Brain microvascular endothelial cell (primary cell): ENCODE measurements around the gene ATG5.
A peak's percentile ranks its signal among the peaks of the same experiment; 100 is the strongest.

Source experiments
- DNase-seq: peaks from one replicate; pipeline ENCODE4 v3.0.0-alpha.2; 2020
- H3K27ac ChIP-seq: fragments of 250-450 bp; sonication (Bioruptor Pico); 2 replicates; pipeline ENCODE4 v1.5.1; 2020; ENCODE audit warnings: mild to moderate bottlenecking, moderate library complexity
- H3K27me3 ChIP-seq: fragments of 250-450 bp; sonication (Bioruptor Pico); replicated peaks from 2 replicates; pipeline ENCODE4 v1.5.1; 2020; ENCODE audit warnings: mild to moderate bottlenecking
- H3K36me3 ChIP-seq: fragments of 250-450 bp; sonication (Bioruptor Pico); replicated peaks from 2 replicates; pipeline ENCODE4 v1.5.1; 2020; ENCODE audit warnings: mild to moderate bottlenecking
- H3K4me3 ChIP-seq: 2 replicates; pipeline ENCODE4 v1.5.1; 2011; ENCODE audit warnings: low read depth, mild to moderate bottlenecking, control low read depth, low read length, moderate library complexity
- in situ Hi-C: cut with HindIII; loops from 2 replicates; pipeline ENCODE4 v1.10.0; 2017; ENCODE audit warnings: low sequenced_read_pairs, low pct_ligation_motif_present
- TF ChIP-seq, protein P1 (sequence below): IDR thresholded peaks from 2 replicates; pipeline ENCODE4 v1.5.1; 2011; ENCODE audit warnings: low read depth, mild to moderate bottlenecking, moderate library complexity, low read length, control low read depth, inconsistent platforms; ENCODE audit errors: missing control alignments

Gene ATG5

DNA sequence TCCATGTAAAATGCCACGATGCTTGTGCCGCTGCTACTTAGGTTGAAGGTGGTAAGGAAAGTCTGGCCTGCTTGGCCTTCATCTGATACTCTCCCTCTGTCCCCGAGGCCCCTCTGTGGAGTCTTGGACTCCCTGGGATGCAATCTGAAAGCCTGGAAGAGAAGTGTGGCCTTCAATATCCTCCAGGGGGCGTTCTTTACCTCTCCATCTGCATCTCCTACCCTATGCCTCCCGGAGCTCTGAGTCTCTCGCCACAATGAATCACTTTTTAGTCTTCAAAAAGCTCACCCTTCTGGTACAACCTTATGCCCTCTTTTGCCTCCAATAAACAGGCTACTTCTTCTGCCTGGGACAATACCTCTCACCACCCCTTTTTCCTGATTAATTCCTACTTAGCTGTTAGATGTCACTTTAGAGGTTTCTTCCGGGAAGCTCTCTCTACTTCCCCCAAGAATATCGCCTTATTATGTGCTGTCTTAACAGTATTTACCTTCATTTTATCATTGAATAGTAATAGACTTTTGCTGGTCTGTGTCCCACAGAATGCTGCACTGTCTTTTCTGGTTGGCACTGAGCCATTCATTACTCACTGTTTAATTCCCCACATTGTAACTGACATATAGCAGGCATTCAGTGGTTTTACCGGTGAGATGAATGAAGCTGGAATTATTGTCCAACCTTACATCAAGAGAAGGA, 13.9 kb upstream of the ATG5 start:
- DNase-seq, result peak; percentile 80
- TF ChIP-seq, protein P1, sequence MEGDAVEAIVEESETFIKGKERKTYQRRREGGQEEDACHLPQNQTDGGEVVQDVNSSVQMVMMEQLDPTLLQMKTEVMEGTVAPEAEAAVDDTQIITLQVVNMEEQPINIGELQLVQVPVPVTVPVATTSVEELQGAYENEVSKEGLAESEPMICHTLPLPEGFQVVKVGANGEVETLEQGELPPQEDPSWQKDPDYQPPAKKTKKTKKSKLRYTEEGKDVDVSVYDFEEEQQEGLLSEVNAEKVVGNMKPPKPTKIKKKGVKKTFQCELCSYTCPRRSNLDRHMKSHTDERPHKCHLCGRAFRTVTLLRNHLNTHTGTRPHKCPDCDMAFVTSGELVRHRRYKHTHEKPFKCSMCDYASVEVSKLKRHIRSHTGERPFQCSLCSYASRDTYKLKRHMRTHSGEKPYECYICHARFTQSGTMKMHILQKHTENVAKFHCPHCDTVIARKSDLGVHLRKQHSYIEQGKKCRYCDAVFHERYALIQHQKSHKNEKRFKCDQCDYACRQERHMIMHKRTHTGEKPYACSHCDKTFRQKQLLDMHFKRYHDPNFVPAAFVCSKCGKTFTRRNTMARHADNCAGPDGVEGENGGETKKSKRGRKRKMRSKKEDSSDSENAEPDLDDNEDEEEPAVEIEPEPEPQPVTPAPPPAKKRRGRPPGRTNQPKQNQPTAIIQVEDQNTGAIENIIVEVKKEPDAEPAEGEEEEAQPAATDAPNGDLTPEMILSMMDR, result peak; percentile 95
- Histone ChIP-seq H3K27ac (no peak overlapping the region), H3K27me3 (peaks cover 2% of the 10 kb centered on the region), H3K4me3 (no peak overlapping the region), H3K36me3 (no peaks in the 10 kb centered on the region)
- in situ Hi-C loops, result no loop called here

DNA sequence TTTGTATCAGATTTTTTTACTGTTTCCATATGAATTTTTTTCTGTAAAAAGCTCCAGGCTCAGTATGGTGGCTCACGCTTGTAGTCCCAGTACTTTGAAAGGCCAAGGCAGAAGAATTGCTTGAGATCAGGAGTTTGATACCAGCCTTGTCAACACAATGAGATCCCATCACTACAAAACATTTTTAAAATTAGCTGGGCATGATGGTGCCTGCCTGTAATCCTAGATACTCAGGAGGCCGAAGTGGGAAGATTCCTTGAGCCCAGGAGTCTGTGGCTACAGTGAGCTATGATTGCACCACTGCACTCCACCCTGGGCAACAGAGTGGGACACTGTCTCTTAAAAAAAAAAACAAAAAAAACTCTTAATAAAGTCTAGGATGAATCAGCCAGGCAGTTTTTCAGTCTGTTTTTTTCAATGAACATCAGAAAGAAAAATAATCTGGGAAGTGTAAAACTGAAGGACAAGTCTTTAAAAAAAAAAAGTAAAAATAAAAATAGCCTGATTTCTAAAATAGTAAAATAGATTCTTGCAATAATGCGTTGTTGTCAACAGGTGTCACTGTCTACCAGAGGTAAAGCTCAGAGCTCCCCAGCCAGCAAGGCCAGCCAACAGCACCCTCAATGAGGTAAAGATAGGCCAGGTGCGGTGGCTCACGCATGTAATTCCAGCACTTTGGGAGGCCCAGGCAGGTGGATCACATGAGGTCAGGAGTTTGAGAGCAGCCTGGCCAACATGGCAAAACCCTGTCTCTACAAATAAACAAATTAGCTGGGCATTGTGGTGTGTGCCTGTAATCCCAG, 9.3 kb upstream of the ATG5 start:
- H3K27me3 ChIP-seq, result peaks cover 2% of the 10 kb centered on the region
- peak; percentile 22 for DNase-seq
- H3K4me3 ChIP-seq, result no peak overlapping the region
- TF ChIP-seq, protein P1, result peak; percentile 66
- no peaks in the 10 kb centered on the region for H3K36me3 ChIP-seq
- in situ Hi-C loops, result no loop called here
- H3K27ac ChIP-seq, result no peak overlapping the region

DNA sequence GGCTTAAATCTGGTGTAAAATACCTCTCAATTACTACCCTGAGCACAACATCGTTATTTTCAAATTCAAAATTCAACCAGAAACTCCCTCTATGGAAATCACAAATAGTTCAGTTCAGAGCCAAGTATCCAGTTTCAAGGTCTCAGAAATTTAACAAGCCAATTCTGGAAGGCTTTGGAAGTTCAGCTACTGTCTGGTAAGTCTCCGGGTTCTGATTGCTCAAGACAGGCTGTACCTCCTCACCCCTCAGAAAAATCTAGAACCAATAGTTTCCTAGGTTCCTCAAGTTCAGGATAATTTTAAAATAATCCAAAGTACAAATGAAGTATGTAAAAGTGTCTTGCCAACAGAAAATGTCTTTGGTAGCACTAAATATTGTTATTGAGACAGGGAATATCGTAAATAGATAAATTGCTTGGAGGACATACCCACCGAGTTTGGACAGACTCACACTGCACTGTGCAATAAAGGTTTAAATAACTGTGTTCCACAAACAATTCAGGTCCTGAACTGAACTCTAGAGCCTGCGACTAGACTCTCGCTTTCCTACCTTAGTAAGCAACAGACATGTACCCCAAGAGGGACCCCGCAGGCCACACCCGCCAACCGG, 729 bp downstream of the ATG5 start:
- DNase-seq, result no peak
- H3K36me3 ChIP-seq, result no peaks in the 10 kb centered on the region
- in situ Hi-C loops, result no loop called here
- peak overlapping the region; percentile 80 for H3K27ac ChIP-seq
- peak overlapping the region; percentile 98 for H3K4me3 ChIP-seq
- no peaks in the 10 kb centered on the region for H3K27me3 ChIP-seq
- TF ChIP-seq, protein P1, result no peak

DNA sequence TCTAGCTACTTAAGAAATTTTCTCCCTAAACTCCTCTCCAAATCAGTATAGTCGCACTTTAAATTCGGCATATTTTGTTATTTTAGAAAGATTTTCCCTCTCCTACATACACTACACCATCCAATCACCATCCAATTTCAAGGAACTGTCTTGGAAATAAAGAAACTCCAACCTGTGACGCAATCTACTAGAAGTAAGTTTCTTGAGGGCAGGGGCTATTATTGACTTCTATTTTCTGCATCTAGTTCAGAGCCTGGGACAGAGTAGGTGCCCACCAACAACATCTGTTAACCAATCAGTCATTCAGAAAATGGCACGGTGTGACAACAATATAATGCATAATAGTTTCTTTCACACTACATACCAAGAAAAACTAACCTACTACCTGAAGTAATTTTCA, 3.6 kb downstream of the ATG5 start:
- no peak for DNase-seq
- no peaks in the 10 kb centered on the region for H3K36me3 ChIP-seq
- TF ChIP-seq, protein P1, result no peak
- H3K27ac ChIP-seq, result no peak overlapping the region
- H3K27me3 ChIP-seq, result no peaks in the 10 kb centered on the region
- in situ Hi-C loops, result no loop called here
- H3K4me3 ChIP-seq, result no peak overlapping the region

DNA sequence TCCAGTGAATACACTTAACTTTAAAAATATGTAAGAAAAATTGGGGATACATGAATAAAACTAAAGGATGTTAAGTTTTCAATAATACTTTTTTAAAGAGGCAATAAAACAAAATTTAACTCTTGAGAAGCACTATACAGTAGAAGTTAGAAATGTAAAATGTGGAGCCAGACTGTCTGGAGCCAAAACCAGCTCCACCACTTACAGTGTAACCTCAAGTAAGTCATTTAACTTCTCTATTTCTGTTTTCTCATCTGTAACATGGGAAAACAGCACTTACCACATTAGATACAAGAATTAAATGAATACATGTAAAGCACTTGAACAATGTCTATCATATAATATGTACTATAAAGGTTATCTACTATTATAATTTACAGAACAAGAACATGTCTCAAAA, 6.7 kb downstream of the ATG5 start:
- Histone ChIP-seq H3K27me3 (no peaks in the 10 kb centered on the region), H3K4me3 (no peak overlapping the region), H3K27ac (no peak overlapping the region), H3K36me3 (no peaks in the 10 kb centered on the region)
- no peak for DNase-seq
- in situ Hi-C loops, result no loop called here
- TF ChIP-seq, protein P1, result no peak
